Keratinocyte (primary cell): ENCODE measurements around the gene BAHCC1. TPM values are rescaled to one million over a fixed set of nuclear protein-coding genes. Genes with fewer than 3 reads are reported as not detected.

Experiments
- DNase-seq: peaks from one replicate; pipeline ENCODE4 v3.0.0-alpha.2; 2011; ENCODE audit warnings: low read depth, missing footprints, low spot score
- FAIRE-seq: peaks from 2 replicates; lab custom pipeline; 2011; peaks lifted over from hg19 to GRCh38; lab: Jason Lieb, UNC
- H2AFZ ChIP-seq: 2 replicates; pipeline ENCODE4 v1.6.0; 2012; ENCODE audit warnings: low read length, control low read depth, inconsistent platforms; ENCODE audit not compliant: control insufficient read depth
- H3K27ac ChIP-seq: 2 replicates; pipeline ENCODE4 v1.5.1; 2011; ENCODE audit warnings: low read length; ENCODE audit not compliant: control insufficient read depth, insufficient read depth
- H3K27me3 ChIP-seq: 3 replicates; pipeline ENCODE4 v1.6.0; 2011; ENCODE audit warnings: low read length; ENCODE audit not compliant: control insufficient read depth, insufficient read depth; ENCODE audit errors: extremely low read depth
- H3K36me3 ChIP-seq, 2 experiments: 2 replicates in 1 of 2; 3 replicates in 1 of 2; pipeline ENCODE4 v1.5.1; 2011; ENCODE audit warnings: low read length in 2 of 2, mild to moderate bottlenecking in 1 of 2; ENCODE audit not compliant: control insufficient read depth in 2 of 2, insufficient read depth in 2 of 2; ENCODE audit errors: extremely low read depth in 1 of 2
- H3K4me1 ChIP-seq: 3 replicates; pipeline ENCODE4 v1.5.1; 2011; ENCODE audit warnings: low read length; ENCODE audit not compliant: control insufficient read depth, insufficient read depth; ENCODE audit errors: extremely low read depth
- H3K4me2 ChIP-seq: 3 replicates; pipeline ENCODE4 v1.6.0; 2011; ENCODE audit warnings: low read depth, low read length; ENCODE audit not compliant: control insufficient read depth, insufficient read depth; ENCODE audit errors: extremely low read depth
- H3K4me3 ChIP-seq, 3 experiments: fragments of 200-600 bp in 1 of 3; sonication (generic) in 1 of 3; 2 replicates in 2 of 3; 3 replicates in 1 of 3; pipeline ENCODE4 v1.5.1; 2011 to 2016; ENCODE audit warnings: low read length in 3 of 3, mild to moderate bottlenecking in 3 of 3, control low read depth in 2 of 3, inconsistent platforms in 1 of 3, low read depth in 1 of 3, mixed read lengths in 1 of 3, mixed run types in 1 of 3, moderate library complexity in 1 of 3; ENCODE audit not compliant: control insufficient read depth in 2 of 3, insufficient read depth in 2 of 3; ENCODE audit errors: extremely low read depth in 1 of 3
- H3K79me2 ChIP-seq: 2 replicates; pipeline ENCODE4 v1.6.0; 2012; ENCODE audit warnings: low read length; ENCODE audit not compliant: control insufficient read depth, insufficient read depth
- H3K9ac ChIP-seq: 3 replicates; pipeline ENCODE4 v1.6.0; 2011; ENCODE audit warnings: low read length; ENCODE audit not compliant: control insufficient read depth, insufficient read depth; ENCODE audit errors: extremely low read depth
- H3K9me1 ChIP-seq: 3 replicates; pipeline ENCODE4 v1.6.0; 2011; ENCODE audit warnings: low read length; ENCODE audit not compliant: control insufficient read depth, insufficient read depth; ENCODE audit errors: extremely low read depth
- H3K9me3 ChIP-seq: 2 replicates; pipeline ENCODE4 v1.5.1; 2012; ENCODE audit warnings: low read depth, low read length; ENCODE audit not compliant: control insufficient read depth
- H4K20me1 ChIP-seq: 3 replicates; pipeline ENCODE4 v1.6.0; 2011; ENCODE audit warnings: low read length; ENCODE audit not compliant: control insufficient read depth, insufficient read depth; ENCODE audit errors: extremely low read depth
- CTCF ChIP-seq, 3 experiments: IDR thresholded peaks in 1 of 3; conservative IDR thresholded peaks in 1 of 3; optimal IDR thresholded peaks in 1 of 3; 2 replicates in 2 of 3; 3 replicates in 1 of 3; pipeline versions ENCODE3 to v1.5.1; 2011; ENCODE audit warnings: low read length in 3 of 3, mild to moderate bottlenecking in 3 of 3, moderate library complexity in 2 of 3, control low read depth in 1 of 3, inconsistent platforms in 1 of 3; ENCODE audit not compliant: insufficient read depth in 2 of 3; ENCODE audit errors: extremely low read depth in 1 of 3
- EZH2 ChIP-seq: IDR thresholded peaks from one replicate; pipeline ENCODE4 v1.6.1; 2012; ENCODE audit warnings: inconsistent platforms, mild to moderate bottlenecking, low read length, moderate library complexity
- dilution Hi-C: fragments of 300-500 bp; cut with MboI; formaldehyde crosslinking; loops from one replicate; pipeline ENCODE4 v1.7.0; 2020; ENCODE audit warnings: low sequenced_read_pairs; ENCODE audit not compliant: extremely low pct_ligation_motif_present
- polyA plus RNA-seq, 5 experiments: library from polyadenylated mRNA; depleted of rRNA in 3 of 5; stranded (reverse) in 3 of 5; stranded (forward) in 1 of 5; unstranded in 1 of 5; fragments of >200 nt; gene quantifications; 1 replicate in 1 of 5; 2 replicates in 3 of 5; 3 replicates in 1 of 5; pipeline versions ENCODE4 v1.2.1 to v1.2.3, GENCODE V29; 2011 to 2012; ENCODE audit warnings: missing spikeins in 2 of 5, low read depth in 1 of 5, low replicate concordance in 1 of 5

Gene BAHCC1
- polyA plus RNA-seq, 1 donor (not counting 4 experiments of a cell fraction or from before 2014, with no cell fraction given), result 0.52 TPM

- Histone ChIP-seq H3K4me1 (peaks cover 52% of the 10 kb centered on the region), H3K9me3 (peaks cover 4% of the 10 kb centered on the region), H3K9me1 (no peaks in the 10 kb centered on the region), H3K79me2 (no peaks in the 10 kb centered on the region), H3K4me2 (peak overlapping the region; percentile 76), H3K9ac (peak overlapping the region; percentile 66), H3K27me3 (no peaks in the 10 kb centered on the region), H4K20me1 (no peaks in the 10 kb centered on the region), H2AFZ (no peak overlapping the region), H3K36me3 (no peaks in the 10 kb centered on the region), H3K4me3 (peak overlapping the region in 2 of 3 experiments; percentile 44 to 46), H3K27ac (peak overlapping the region; percentile 54)
- TF ChIP-seq CTCF (optimal IDR thresholded peaks at IDR 0.05 in 1 of 3, IDR thresholded peaks at IDR 0.05 in 1 of 3, conservative IDR thresholded peaks at IDR 0.05 in 1 of 3; ENCODE audit: extremely low read depth in 1 of 3, insufficient read depth in 2 of 3, low read length in 3 of 3) (no peak), EZH2 (no peak)
- dilution Hi-C loops, result no loop called here
- FAIRE-seq (no peak), DNase-seq (no peak)
Measured at GRCh38 chr17:81419886-81420768, 24.9 kb downstream of the BAHCC1 start.

DNA sequence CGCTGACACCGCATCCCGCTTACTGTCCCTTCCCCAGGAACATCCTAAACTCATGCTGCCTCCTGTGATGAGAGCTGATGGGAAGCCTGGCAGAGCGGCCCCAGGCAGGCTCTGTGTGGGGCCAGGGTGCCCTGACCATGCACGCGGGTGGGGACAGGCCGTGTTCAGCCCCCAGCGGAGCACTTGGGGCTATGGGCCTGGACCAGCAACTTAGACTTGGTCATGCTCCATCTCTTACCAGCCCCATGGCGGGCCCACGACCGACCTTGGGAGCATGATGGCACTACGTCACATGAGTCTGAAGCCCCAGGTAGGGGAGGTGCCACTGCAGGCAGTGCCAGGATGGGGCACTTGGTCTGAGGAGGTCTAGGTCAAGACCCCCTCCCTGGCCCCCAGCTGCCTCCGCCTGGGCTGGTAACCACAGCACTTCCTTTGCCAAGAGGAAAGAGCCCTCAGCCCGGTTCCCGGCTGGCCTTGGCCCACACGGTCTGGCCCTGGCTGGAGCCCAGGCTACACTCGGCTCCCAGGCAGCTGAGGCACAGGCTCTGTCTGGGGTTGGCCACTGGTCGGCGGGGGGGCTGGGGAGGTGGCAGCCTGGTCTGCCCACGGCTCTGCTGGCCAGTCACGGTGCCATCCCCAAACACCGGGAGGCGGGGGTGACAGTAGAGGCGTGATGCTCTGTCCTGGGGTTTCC, 25.7 kb downstream of the BAHCC1 start:
- Histone ChIP-seq H3K79me2 (no peaks in the 10 kb centered on the region), H3K27ac (no peak overlapping the region), H4K20me1 (no peaks in the 10 kb centered on the region), H3K36me3 (no peaks in the 10 kb centered on the region), H3K9me3 (peaks cover 6% of the 10 kb centered on the region), H3K9ac (no peak overlapping the region), H3K9me1 (no peaks in the 10 kb centered on the region), H2AFZ (no peak overlapping the region), H3K4me3 (no peak overlapping the region), H3K27me3 (no peaks in the 10 kb centered on the region), H3K4me2 (no peak overlapping the region), H3K4me1 (peaks cover 52% of the 10 kb centered on the region)
- FAIRE-seq (no peak), DNase-seq (no peak)
- dilution Hi-C loops, result no loop called here
- no peak for TF ChIP-seq EZH2
- TF ChIP-seq CTCF (optimal IDR thresholded peaks at IDR 0.05 in 1 of 3, IDR thresholded peaks at IDR 0.05 in 1 of 3, conservative IDR thresholded peaks at IDR 0.05 in 1 of 3; ENCODE audit: extremely low read depth in 1 of 3, insufficient read depth in 2 of 3, low read length in 3 of 3), result no peak
